Fibroblast of lung (primary cell): ENCODE data around the gene PCSK5. TPM values are rescaled to one million over a fixed set of nuclear protein-coding genes. Genes with fewer than 3 reads are reported as not detected.

Experiments
- DNase-seq, 2 donors: peaks; one replicate each; pipeline versions ENCODE4 v3.0.0 to v3.0.0-alpha.2; 2010; ENCODE audit warnings: low read depth in 2 of 2
- H2AFZ ChIP-seq: 2 replicates; pipeline ENCODE4 v1.5.1; 2012; ENCODE audit warnings: low read length, control low read depth, inconsistent platforms
- H3K27ac ChIP-seq: 2 replicates; pipeline ENCODE4 v1.5.1; 2011; ENCODE audit warnings: low read length, control low read depth; ENCODE audit not compliant: insufficient read depth
- H3K27me3 ChIP-seq: 2 replicates; pipeline ENCODE4 v1.5.1; 2011; ENCODE audit warnings: mild to moderate bottlenecking, low read length; ENCODE audit not compliant: control insufficient read depth, insufficient read depth
- H3K36me3 ChIP-seq: 2 replicates; pipeline ENCODE4 v1.5.1; 2011; ENCODE audit warnings: low read length; ENCODE audit not compliant: control insufficient read depth, insufficient read depth
- H3K4me1 ChIP-seq: 2 replicates; pipeline ENCODE4 v1.5.1; 2011; ENCODE audit warnings: low read length; ENCODE audit not compliant: control insufficient read depth, insufficient read depth; ENCODE audit errors: extremely low read depth
- H3K4me2 ChIP-seq: 2 replicates; pipeline ENCODE4 v1.5.1; 2011; ENCODE audit warnings: low read length, control low read depth; ENCODE audit not compliant: insufficient read depth; ENCODE audit errors: extremely low read depth
- H3K4me3 ChIP-seq, 4 experiments: fragments of 200-600 bp in 1 of 4; sonication (generic) in 1 of 4; replicated peaks in 1 of 4; 2 replicates each; pipeline ENCODE4 v1.5.1; 2011 to 2016; ENCODE audit warnings: low read length in 4 of 4, low read depth in 3 of 4, mild to moderate bottlenecking in 3 of 4, control low read depth in 2 of 4, inconsistent platforms in 1 of 4, mixed read lengths in 1 of 4; ENCODE audit not compliant: insufficient read depth in 1 of 4; ENCODE audit errors: control extremely low read depth in 1 of 4
- H3K79me2 ChIP-seq: 2 replicates; pipeline ENCODE4 v1.5.1; 2012; ENCODE audit warnings: mild to moderate bottlenecking, low read length, inconsistent platforms; ENCODE audit not compliant: control insufficient read depth, insufficient read depth
- H3K9ac ChIP-seq: 2 replicates; pipeline ENCODE4 v1.5.1; 2011; ENCODE audit warnings: mild to moderate bottlenecking, low read length, control low read depth; ENCODE audit not compliant: insufficient read depth
- H3K9me3 ChIP-seq: 2 replicates; pipeline ENCODE4 v1.5.1; 2012; ENCODE audit warnings: low read depth, low read length; ENCODE audit not compliant: control insufficient read depth, insufficient read depth
- H4K20me1 ChIP-seq: 2 replicates; pipeline ENCODE4 v1.5.1; 2011; ENCODE audit warnings: low read length; ENCODE audit not compliant: control insufficient read depth, insufficient read depth; ENCODE audit errors: extremely low read depth
- CTCF ChIP-seq, 2 donors: IDR thresholded peaks in 1 of 2; conservative IDR thresholded peaks in 1 of 2; 1 replicate in 1 of 2; 2 replicates in 1 of 2; pipeline ENCODE4 v1.5.1; 2011 to 2012; ENCODE audit warnings: low read length in 2 of 2, control low read depth in 1 of 2, inconsistent platforms in 1 of 2, low read depth in 1 of 2, mild to moderate bottlenecking in 1 of 2
- EZH2 ChIP-seq: IDR thresholded peaks from 2 replicates; pipeline ENCODE4 v1.5.1; 2012; ENCODE audit warnings: low read length, control low read depth, mild to moderate bottlenecking; ENCODE audit errors: missing control alignments
- polyA plus RNA-seq, 2 donors: library from polyadenylated mRNA; depleted of rRNA in 1 of 2; stranded (reverse) in 1 of 2; unstranded in 1 of 2; fragments of >200 nt; gene quantifications; 2 replicates each; pipeline ENCODE4 v1.2.1, GENCODE V29; 2011 to 2012; ENCODE audit warnings: missing spikeins in 1 of 2
- total RNA-seq: library from RNA; depleted of rRNA; stranded (reverse); fragments of >200 nt; gene quantifications from 2 replicates; pipeline ENCODE4 v1.2.1, GENCODE V29; 2014

PCSK5 gene
- total and polyA plus RNA-seq, 2 donors (not counting 1 experiment from before 2014, with no cell fraction given), result 3.1 to 4.8 TPM

- Histone ChIP-seq H4K20me1 (no peaks in the 10 kb centered on the region), H3K4me2 (peak overlapping the region; percentile 84), H3K9ac (peak overlapping the region; percentile 39), H3K4me3 (peak overlapping the region; percentile 68 to 78 (median 73)), H3K36me3 (no peaks in the 10 kb centered on the region), H3K27me3 (peaks cover 7% of the 10 kb centered on the region), H3K79me2 (no peaks in the 10 kb centered on the region), H3K4me1 (peaks cover 3% of the 10 kb centered on the region), H3K27ac (no peak overlapping the region), H3K9me3 (no peaks in the 10 kb centered on the region), H2AFZ (peak overlapping the region; percentile 63)
- no peak for TF ChIP-seq EZH2
- TF ChIP-seq CTCF (conservative IDR thresholded peaks at IDR 0.05 in 1 of 2, IDR thresholded peaks at IDR 0.05 in 1 of 2; ENCODE audit: low read depth in 1 of 2, low read length in 2 of 2), result no peak
- peak; percentile 34 to 36 for DNase-seq
Measured at GRCh38 chr9:75891771-75892215, 1.3 kb downstream of the PCSK5 start.

- H3K27ac ChIP-seq, result no peak overlapping the region
- H4K20me1 ChIP-seq, result no peaks in the 10 kb centered on the region
- peak overlapping the region; percentile 4 for H3K9ac ChIP-seq
- no peaks in the 10 kb centered on the region for H3K9me3 ChIP-seq
- H3K4me3 ChIP-seq, result peak overlapping the region; percentile 68 to 78 (median 73)
- no peaks in the 10 kb centered on the region for H3K79me2 ChIP-seq
- DNase-seq, result peak; percentile 13 to 24
- peaks cover 7% of the 10 kb centered on the region for H3K27me3 ChIP-seq
- no peak for TF ChIP-seq EZH2
- no peak for TF ChIP-seq CTCF (conservative IDR thresholded peaks at IDR 0.05 in 1 of 2, IDR thresholded peaks at IDR 0.05 in 1 of 2; ENCODE audit: low read depth in 1 of 2, low read length in 2 of 2)
- no peak overlapping the region for H2AFZ ChIP-seq
- H3K4me2 ChIP-seq, result peak overlapping the region; percentile 84
- no peaks in the 10 kb centered on the region for H3K36me3 ChIP-seq
- H3K4me1 ChIP-seq, result peaks cover 3% of the 10 kb centered on the region
Measured at GRCh38 chr9:75892216-75892911, 1.9 kb downstream of the PCSK5 start.

GRCh38 chr9:75893106-75893505, 2.6 kb downstream of the PCSK5 start:
- H3K4me2 ChIP-seq, result no peak overlapping the region
- H2AFZ ChIP-seq, result no peak overlapping the region
- H3K27me3 ChIP-seq, result peaks cover 7% of the 10 kb centered on the region
- H4K20me1 ChIP-seq, result no peaks in the 10 kb centered on the region
- H3K4me1 ChIP-seq, result peaks cover 3% of the 10 kb centered on the region
- no peak overlapping the region for H3K9ac ChIP-seq
- H3K79me2 ChIP-seq, result no peaks in the 10 kb centered on the region
- H3K4me3 ChIP-seq, result peak overlapping the region in 1 of 4 experiments; percentile 77
- no peak overlapping the region for H3K27ac ChIP-seq
- no peaks in the 10 kb centered on the region for H3K36me3 ChIP-seq
- no peak for DNase-seq
- no peaks in the 10 kb centered on the region for H3K9me3 ChIP-seq
- no peak for TF ChIP-seq EZH2
